GM18951 (cell line): ENCODE measurements around the gene SEZ6L.

ENCODE experiments used
- POLR2A ChIP-seq: IDR thresholded peaks from 4 replicates; pipeline ENCODE4 v1.6.1; 2011; ENCODE audit warnings: mild to moderate bottlenecking; ENCODE audit not compliant: insufficient read length, insufficient read depth; ENCODE audit errors: extremely low read depth
- in situ Hi-C: fragments of 300-500 bp; cut with MboI; formaldehyde crosslinking; loops from one replicate; pipeline ENCODE4 v1.12.0; 2022; ENCODE audit warnings: low sequenced_read_pairs, mixed read lengths, inconsistent platforms; ENCODE audit not compliant: unreplicated experiment

SEZ6L gene

GRCh38 chr22:26199665-26200064 lies 30.4 kb downstream of the SEZ6L start:
- no peak for TF ChIP-seq POLR2A
- in situ Hi-C loops: no loop called here

GRCh38 chr22:26202280-26202924 lies 33.1 kb downstream of the SEZ6L start:
- in situ Hi-C loops: no loop called here
- no peak for TF ChIP-seq POLR2A

- TF ChIP-seq POLR2A: no peak
- in situ Hi-C loops: no loop called here
Observed at GRCh38 chr22:26205494-26205893, 36.2 kb downstream of the SEZ6L start.

GRCh38 chr22:26210334-26210733 lies 41.1 kb downstream of the SEZ6L start:
- in situ Hi-C loops: no loop called here
- TF ChIP-seq POLR2A: no peak

GRCh38 chr22:26213826-26214225 lies 44.6 kb downstream of the SEZ6L start:
- in situ Hi-C loops: no loop called here
- no peak for TF ChIP-seq POLR2A

GRCh38 chr22:26214466-26214865 lies 45.2 kb downstream of the SEZ6L start:
- in situ Hi-C loops: no loop called here
- no peak for TF ChIP-seq POLR2A

- in situ Hi-C loops: no loop called here
- TF ChIP-seq POLR2A: no peak
Observed at GRCh38 chr22:26215736-26216135, 46.5 kb downstream of the SEZ6L start.

GRCh38 chr22:26225207-26225606 lies 55.9 kb downstream of the SEZ6L start:
- in situ Hi-C loops: no loop called here
- no peak for TF ChIP-seq POLR2A

GRCh38 chr22:26226538-26227297 lies 57.5 kb downstream of the SEZ6L start:
- no peak for TF ChIP-seq POLR2A
- in situ Hi-C loops: no loop called here

GRCh38 chr22:26229910-26230309 lies 60.6 kb downstream of the SEZ6L start:
- no peak for TF ChIP-seq POLR2A
- in situ Hi-C loops: no loop called here

- in situ Hi-C loops: no loop called here
- TF ChIP-seq POLR2A: no peak
Observed at GRCh38 chr22:26234296-26234695, 65.0 kb downstream of the SEZ6L start.

GRCh38 chr22:26235792-26236487 lies 66.7 kb downstream of the SEZ6L start:
- TF ChIP-seq POLR2A: no peak
- in situ Hi-C loops: no loop called here

GRCh38 chr22:26236991-26237390 lies 67.7 kb downstream of the SEZ6L start:
- in situ Hi-C loops: no loop called here
- no peak for TF ChIP-seq POLR2A

- in situ Hi-C loops: no loop called here
Observed at GRCh38 chr22:26238596-26238995, 69.3 kb downstream of the SEZ6L start.

More at GRCh38 chr22:26238596-26238995, 69.3 kb downstream of the SEZ6L start:
- TF ChIP-seq POLR2A: no peak
